GM21786 (cell line): ENCODE results near the gene RFTN1.
"Not testable (repeated sequence)": the region's sequence is repeated elsewhere in the genome, so short reads cannot be mapped to it uniquely, and the experiment has no call there.

Experiments
- ATAC-seq: cut with Tn5 transposase; IDR thresholded peaks from one replicate; pipeline ENCODE4 v1.9.1; 2021; ENCODE audit not compliant: unreplicated experiment

Gene RFTN1

GRCh38 chr3:16507578-16508242 is 5.8 kb downstream of the RFTN1 start:
- ATAC-seq: no peak

- ATAC-seq: no peak
These were observed 6.5 kb downstream of the RFTN1 start for GRCh38 chr3:16506884-16507577.

- ATAC-seq: no peak
These were observed 7.0 kb downstream of the RFTN1 start for GRCh38 chr3:16506451-16506850.

- no peak for ATAC-seq
These were observed 8.8 kb downstream of the RFTN1 start for GRCh38 chr3:16504692-16505091.

GRCh38 chr3:16504242-16504641 is 9.3 kb downstream of the RFTN1 start:
- ATAC-seq: peak; percentile 75

- ATAC-seq: no peak
These were observed 10.2 kb downstream of the RFTN1 start for GRCh38 chr3:16503191-16503776.

GRCh38 chr3:16502347-16502908 is 11.1 kb downstream of the RFTN1 start:
- no peak for ATAC-seq

- no peak for ATAC-seq
These were observed 12.1 kb downstream of the RFTN1 start for GRCh38 chr3:16501376-16501775.

- ATAC-seq: no peak
These were observed 12.6 kb downstream of the RFTN1 start for GRCh38 chr3:16500911-16501310.

GRCh38 chr3:16500093-16500492 is 13.4 kb downstream of the RFTN1 start:
- ATAC-seq: no peak

- ATAC-seq: no peak
These were observed 14.1 kb downstream of the RFTN1 start for GRCh38 chr3:16499351-16499750.

- peak; percentile 35 for ATAC-seq
These were observed 15.2 kb downstream of the RFTN1 start for GRCh38 chr3:16498130-16498890.

- peak; percentile 64 for ATAC-seq
These were observed 16.9 kb downstream of the RFTN1 start for GRCh38 chr3:16496408-16497222.

- peak; percentile 23 for ATAC-seq
These were observed 17.5 kb downstream of the RFTN1 start for GRCh38 chr3:16496008-16496407.

- no peak for ATAC-seq
These were observed 18.6 kb downstream of the RFTN1 start for GRCh38 chr3:16494814-16495431.

GRCh38 chr3:16494094-16494493 is 19.4 kb downstream of the RFTN1 start:
- ATAC-seq: no peak

GRCh38 chr3:16490062-16490619 is 23.4 kb downstream of the RFTN1 start:
- ATAC-seq: no peak

GRCh38 chr3:16489326-16490061 is 24.0 kb downstream of the RFTN1 start:
- not testable (repeated sequence) for ATAC-seq

- ATAC-seq: no peak
These were observed 24.9 kb downstream of the RFTN1 start for GRCh38 chr3:16488637-16489036.
